ENCODE data around the gene ESRRG. TPM values are rescaled to one million over a fixed set of nuclear protein-coding genes. Genes with fewer than 3 reads are reported as not detected.

ESRRG gene
- total and polyA plus RNA-seq, 2 donors (not counting 3 experiments of a cell fraction or from before 2014, with no cell fraction given) = not detected

GRCh38 chr1:216462066-216462775 lies 261.0 kb downstream of the ESRRG start:
- no TSS peak for BruUV-seq (replicated peaks)
- Histone ChIP-seq H3K4me3 (replicated peaks in 1 of 3; ENCODE audit: insufficient read depth in 1 of 3, low read depth in 1 of 3, low read length in 3 of 3) (no peak overlapping the region), H3K4me1 (ENCODE audit: control insufficient read depth, extremely low read depth, insufficient read depth, low read length) (no peaks in the 10 kb centered on the region), H3K27ac (ENCODE audit: insufficient read depth, low read depth, low read length) (no peak overlapping the region), H3K4me2 (ENCODE audit: insufficient read depth, low read length) (no peak overlapping the region), H3K79me2 (ENCODE audit: control insufficient read depth, insufficient read depth, low read length) (no peaks in the 10 kb centered on the region), H3K9ac (replicated peaks; ENCODE audit: extremely low read depth, insufficient read depth, low read length) (no peak overlapping the region), H3K9me1 (replicated peaks; ENCODE audit: control insufficient read depth, extremely low read depth, insufficient read depth, low read length) (no peaks in the 10 kb centered on the region), H3K9me3 (replicated peaks; ENCODE audit: control insufficient read depth, insufficient read depth, low read length) (no peaks in the 10 kb centered on the region), H4K20me1 (replicated peaks; ENCODE audit: control insufficient read depth, extremely low read depth, insufficient read depth, low read length) (no peaks in the 10 kb centered on the region), H3K36me3 (ENCODE audit: control insufficient read depth in 2 of 2, extremely low read depth in 1 of 2, insufficient read depth in 2 of 2, low read length in 2 of 2) (no peaks in the 10 kb centered on the region), H3K27me3 (ENCODE audit: control insufficient read depth in 2 of 2, insufficient read depth in 2 of 2, low read length in 2 of 2) (no peaks in the 10 kb centered on the region), H2AFZ (ENCODE audit: low read depth, low read length) (no peak overlapping the region)
- ChIA-PET CTCF (no interaction called here), POLR2A (no interaction called here)
- FAIRE-seq = no peak
- DNase-seq (ENCODE audit: low read depth, low spot score) = no peak
- dilution Hi-C loops (cut with MboI; ENCODE audit: extremely low pct_ligation_motif_present, low sequenced_read_pairs) = no loop called here
- intact Hi-C loops (cut with micrococcal nuclease) = no loop called here
- no peak for TF ChIP-seq POLR2AphosphoS5 (IDR thresholded peaks at IDR 0.05; ENCODE audit: insufficient read depth, low read depth, low read length)
- no peak for TF ChIP-seq JUN (IDR thresholded peaks at IDR 0.05; ENCODE audit: borderline replicate concordance, insufficient read depth, insufficient read length, low read depth)
- no peak for TF ChIP-seq MAX (IDR thresholded peaks at IDR 0.05; ENCODE audit: insufficient read depth, insufficient read length)
- no peak for TF ChIP-seq CTCF (IDR thresholded peaks at IDR 0.05; ENCODE audit: extremely low read depth in 1 of 2, insufficient read depth in 1 of 2, low read depth in 1 of 2, low read length in 2 of 2)
- TF ChIP-seq POLR2A (IDR thresholded peaks at IDR 0.05; ENCODE audit: low read depth, low read length) = no peak
- no peak for TF ChIP-seq MYC (IDR thresholded peaks at IDR 0.05; ENCODE audit: low read depth, low read length)
- TF ChIP-seq EZH2 (IDR thresholded peaks at IDR 0.05; ENCODE audit: borderline replicate concordance, low read depth, low read length, severe bottlenecking) = no peak
- TF ChIP-seq GATA2 (IDR thresholded peaks at IDR 0.05; ENCODE audit: insufficient read depth, insufficient read length, low read depth, low read length) = no peak
- TF ChIP-seq FOS (IDR thresholded peaks at IDR 0.05; ENCODE audit: borderline replicate concordance, insufficient read depth, low read length) = no peak
